GM21526 (cell line): ENCODE data around the gene TENT4B.
"Not testable (repeated sequence)": the region's sequence is repeated elsewhere in the genome, so short reads cannot be mapped to it uniquely, and the experiment has no call there.

Experiments used
- ATAC-seq: cut with Tn5 transposase; IDR thresholded peaks from one replicate; pipeline ENCODE4 v1.9.1; 2021; ENCODE audit warnings: moderate library complexity; ENCODE audit not compliant: unreplicated experiment, low FRiP score

The TENT4B gene

GRCh38 chr16:50227120-50227519 is 74.0 kb downstream of the TENT4B start:
- no peak for ATAC-seq

- ATAC-seq: no peak
These were observed 74.6 kb downstream of the TENT4B start for GRCh38 chr16:50227665-50228064.

GRCh38 chr16:50228364-50228868 is 75.3 kb downstream of the TENT4B start:
- no peak for ATAC-seq

DNA sequence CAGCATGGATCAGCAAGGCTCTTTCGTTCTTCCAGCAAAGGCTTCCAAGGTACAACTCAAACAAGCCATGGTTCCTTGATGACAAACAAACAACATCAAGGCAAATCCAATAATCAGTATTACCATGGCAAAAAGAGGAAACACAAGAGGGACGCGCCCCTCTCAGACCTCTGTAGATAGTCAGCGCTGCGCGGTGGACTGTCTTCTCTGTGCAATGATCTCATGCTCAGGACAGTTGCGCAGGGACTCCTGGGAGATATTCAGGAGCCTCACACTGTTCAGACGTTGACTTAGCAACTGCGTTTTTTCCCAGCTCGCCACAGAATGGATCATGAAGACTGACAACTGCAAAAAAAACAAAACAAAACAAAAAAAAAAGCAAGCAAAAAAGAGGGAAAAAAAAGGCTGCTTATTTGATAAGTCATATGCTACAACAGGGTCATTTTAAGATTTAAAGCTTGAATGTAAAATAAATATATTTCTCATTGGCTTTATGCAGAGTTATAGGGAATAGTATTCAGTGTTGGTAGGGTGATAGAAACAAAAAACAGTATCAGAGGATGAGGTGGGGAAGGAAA is 76.1 kb downstream of the TENT4B start:
- ATAC-seq: no peak

DNA sequence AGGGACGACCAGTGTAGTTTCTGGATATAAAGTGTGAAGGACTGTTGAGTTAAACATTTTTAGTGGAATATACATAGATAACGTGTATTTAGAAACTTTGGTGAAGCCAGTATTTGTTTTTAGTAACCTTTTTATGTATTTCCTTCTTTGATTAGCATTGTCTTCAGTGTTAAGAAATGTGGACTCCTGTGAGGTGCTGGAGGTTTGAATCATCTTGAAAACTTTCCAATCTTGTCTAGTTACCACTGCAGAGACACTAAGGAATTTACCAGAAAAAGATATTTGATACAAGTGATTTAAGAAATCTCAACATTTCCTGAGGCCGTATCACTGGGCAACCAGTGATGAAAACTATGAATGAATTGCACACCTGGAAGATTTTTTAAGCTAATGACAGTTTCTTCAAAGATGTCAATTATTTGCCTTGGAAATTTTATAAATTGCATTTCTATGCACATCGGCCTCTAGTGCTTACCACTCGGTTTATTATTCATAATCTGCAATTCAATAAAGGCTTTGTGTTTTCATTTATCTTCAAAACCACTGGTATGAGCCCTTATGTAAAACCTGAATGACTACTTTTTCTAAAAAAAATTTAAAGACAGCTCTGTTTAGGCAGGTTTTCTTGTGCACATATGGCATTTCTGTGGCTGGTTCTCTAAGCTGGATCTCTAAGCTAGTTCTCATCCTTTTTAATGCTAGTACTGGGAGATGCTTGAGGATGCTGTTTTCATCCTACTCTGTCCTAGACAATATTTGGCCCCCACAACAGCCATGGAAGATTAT is 81.9 kb downstream of the TENT4B start:
- no peak for ATAC-seq

DNA sequence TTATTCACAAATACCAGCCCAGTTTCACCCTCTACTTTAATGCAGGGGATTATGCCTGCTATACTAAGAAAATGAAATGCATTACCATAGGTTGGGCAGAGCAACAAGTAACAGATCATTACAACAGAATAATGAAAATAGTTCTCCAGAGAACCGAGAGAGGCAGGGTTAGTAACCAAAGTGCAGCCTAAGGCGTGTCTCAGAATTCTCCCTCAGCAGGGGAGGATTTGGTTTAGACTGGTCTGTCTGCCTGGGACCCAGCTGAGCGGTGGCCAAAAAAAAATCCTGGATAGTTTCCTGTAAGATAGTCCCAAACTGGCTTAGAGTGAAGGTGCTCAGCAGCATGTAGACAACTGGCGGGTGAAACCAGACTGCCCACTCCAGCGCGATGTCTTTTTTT is 82.5 kb downstream of the TENT4B start:
- ATAC-seq: no peak

GRCh38 chr16:50238314-50238713 is 85.2 kb downstream of the TENT4B start:
- no peak for ATAC-seq

GRCh38 chr16:50238868-50239301 is 85.8 kb downstream of the TENT4B start:
- no peak for ATAC-seq

GRCh38 chr16:50243024-50243423 is 89.9 kb downstream of the TENT4B start:
- not testable (repeated sequence) for ATAC-seq

DNA sequence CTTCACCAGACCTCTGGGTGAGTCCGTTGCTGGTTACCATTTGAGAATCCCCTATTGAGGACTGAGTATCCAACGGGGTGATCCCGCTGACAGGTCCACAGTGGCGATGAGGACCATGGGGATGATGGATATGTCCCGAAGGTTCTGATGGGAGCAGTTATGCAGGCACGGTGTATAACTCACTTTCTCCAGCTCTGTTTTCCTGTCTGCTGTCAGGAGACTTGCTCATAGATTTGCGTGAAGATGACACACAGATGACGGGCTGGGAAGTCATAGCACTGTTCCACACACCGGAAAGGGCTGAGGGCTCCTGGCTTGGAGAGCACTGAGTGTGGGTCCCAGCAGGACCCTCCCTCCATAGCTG is 91.0 kb downstream of the TENT4B start:
- no peak for ATAC-seq

- ATAC-seq: no peak
These were observed 91.7 kb downstream of the TENT4B start for GRCh38 chr16:50244504-50245416.

GRCh38 chr16:50245417-50246298 is 92.6 kb downstream of the TENT4B start:
- ATAC-seq: peak; percentile 74

GRCh38 chr16:50246299-50247122 is 93.4 kb downstream of the TENT4B start:
- ATAC-seq: peak; percentile 29

DNA sequence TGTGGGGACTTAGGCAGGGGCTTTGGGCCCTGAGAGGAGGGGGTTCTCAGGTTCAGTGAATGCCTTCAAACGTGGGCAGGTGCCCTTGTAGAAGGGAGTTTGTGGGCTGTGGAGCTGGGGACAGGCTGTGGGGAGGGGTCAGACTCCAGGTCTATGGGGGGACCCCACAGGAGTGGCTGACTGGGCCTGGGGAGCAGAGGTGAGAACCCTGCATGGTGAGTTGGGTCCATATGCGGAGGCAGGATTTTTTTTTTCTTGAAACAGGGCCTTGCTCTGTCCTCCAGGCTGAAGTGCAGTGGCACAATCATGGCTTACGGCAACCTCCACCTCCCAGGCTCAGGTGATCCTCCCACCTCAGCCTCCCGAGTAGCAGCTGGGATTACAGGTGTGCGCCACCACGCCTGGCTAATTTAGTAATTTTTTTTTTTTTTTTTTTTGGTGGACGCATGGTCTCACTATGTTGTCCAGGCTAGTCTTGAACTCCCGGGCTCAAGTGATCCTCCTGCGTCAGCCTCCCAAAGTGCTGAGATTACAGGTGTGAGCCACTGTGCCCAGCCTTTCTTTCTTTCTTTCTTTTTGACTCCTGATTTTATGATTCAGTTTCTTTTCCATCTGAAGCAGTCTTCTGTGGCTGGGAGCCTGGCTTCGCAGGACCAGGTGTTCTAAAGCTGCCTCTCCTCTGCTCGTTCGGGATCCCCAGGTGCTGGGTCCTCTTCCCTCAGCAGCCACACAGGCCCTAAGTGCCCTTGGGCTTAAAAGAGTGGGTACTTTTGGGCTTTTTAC is 94.2 kb downstream of the TENT4B start:
- ATAC-seq: no peak

GRCh38 chr16:50247906-50248608 is 95.0 kb downstream of the TENT4B start:
- ATAC-seq: no peak

GRCh38 chr16:50248845-50249244 is 95.7 kb downstream of the TENT4B start:
- no peak for ATAC-seq

DNA sequence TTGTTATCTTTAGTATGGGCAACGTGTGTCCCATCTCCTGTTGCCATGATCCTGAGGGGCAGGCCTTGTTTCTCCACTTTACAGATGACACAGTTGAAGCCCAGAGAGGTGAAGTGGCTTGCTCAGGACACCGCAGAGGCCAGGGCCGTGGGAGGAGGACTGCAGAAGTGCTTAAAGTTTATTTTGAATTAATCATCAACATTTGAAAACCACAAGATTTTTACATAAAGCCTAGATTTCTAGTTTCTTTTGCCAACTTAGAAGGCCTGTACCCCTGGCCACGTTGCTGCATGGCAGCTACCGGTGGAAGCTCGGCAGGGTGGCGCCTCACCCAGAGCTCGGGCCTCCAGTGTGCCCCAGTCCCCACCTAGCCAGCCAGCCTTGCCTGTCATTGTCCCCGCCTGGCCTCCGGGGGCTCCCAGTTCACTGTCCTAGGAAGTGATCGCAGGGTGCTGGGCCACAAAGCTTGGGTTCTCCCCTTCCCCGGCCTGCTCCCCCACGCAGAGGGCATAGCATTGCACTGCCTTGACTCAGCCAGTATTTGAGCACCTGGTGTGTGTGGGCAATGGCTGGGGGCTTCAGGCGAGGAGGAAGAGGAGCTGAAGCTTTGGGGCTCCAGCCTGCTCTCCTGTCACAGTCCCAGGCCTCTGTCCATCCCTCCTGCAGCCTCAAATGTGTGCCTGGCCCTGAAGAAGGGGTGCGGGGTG is 98.4 kb downstream of the TENT4B start:
- ATAC-seq: no peak
